CD4-positive, alpha-beta T cell treated with Interferon alpha-2 for 1 hour (primary cell): ENCODE results near the gene SHC3.

Source experiments
- DNase-seq, 2 donors: peaks; one replicate each; pipeline ENCODE4 v3.0.0-alpha.2; 2020 to 2022

SHC3 gene

DNA sequence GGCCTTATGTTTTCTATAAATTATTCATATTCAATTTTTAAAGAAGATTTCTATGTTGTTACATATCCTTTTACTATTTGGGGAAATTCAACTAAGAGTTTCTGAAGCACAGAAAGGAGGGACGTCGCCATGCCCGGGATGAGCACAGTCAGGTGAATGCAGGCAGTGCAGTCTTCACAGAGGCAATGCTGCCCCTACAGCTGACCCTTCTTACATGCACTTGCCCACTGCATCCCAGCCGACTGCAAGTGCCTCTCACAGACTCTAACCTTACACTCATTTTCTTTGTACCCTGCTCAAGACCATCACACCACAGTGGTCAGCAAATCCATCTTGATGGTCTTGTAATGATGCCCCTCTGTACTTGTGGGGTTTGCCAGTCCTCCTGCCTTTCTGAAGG is 73.8 kb downstream of the SHC3 start:
- DNase-seq = no peak

DNA sequence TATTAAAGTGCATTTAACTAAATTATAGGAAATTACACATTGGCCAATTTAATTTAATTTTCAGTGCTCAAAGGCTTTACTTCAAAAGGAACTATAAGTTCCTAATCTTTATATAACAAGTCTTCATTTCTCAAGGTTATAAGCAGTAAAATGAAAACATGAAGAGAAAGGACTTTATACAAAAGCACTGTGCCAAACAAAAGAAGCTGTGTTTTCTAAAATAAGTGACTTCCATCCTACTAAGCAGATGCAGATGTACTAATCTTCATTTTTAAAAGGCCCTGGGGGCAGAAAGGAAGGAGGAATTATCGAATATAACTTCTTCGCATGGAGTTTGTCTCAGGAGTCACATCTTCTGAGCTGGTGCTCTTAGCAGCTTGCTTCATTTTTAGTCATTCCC is 81.4 kb downstream of the SHC3 start:
- no peak for DNase-seq

DNA sequence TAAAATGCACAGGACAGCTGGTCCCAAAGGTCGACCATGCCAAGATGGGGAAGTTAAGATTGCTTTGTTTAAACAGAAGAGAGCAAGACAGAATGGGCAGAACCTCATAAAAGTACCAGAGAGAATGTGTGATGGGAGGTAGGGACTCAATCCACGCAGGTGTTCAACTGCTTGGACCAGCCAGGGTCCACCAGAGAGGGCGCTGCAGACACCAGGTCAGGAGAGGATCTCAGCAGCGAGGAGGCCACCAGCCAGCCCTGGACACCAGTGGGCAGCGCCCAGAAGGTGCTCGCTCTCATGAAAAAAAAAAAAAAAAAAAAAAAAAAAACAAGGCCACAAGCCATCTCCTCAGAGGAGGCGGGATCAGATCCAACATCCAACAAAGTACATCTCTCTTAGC is 81.8 kb downstream of the SHC3 start:
- no peak for DNase-seq

DNA sequence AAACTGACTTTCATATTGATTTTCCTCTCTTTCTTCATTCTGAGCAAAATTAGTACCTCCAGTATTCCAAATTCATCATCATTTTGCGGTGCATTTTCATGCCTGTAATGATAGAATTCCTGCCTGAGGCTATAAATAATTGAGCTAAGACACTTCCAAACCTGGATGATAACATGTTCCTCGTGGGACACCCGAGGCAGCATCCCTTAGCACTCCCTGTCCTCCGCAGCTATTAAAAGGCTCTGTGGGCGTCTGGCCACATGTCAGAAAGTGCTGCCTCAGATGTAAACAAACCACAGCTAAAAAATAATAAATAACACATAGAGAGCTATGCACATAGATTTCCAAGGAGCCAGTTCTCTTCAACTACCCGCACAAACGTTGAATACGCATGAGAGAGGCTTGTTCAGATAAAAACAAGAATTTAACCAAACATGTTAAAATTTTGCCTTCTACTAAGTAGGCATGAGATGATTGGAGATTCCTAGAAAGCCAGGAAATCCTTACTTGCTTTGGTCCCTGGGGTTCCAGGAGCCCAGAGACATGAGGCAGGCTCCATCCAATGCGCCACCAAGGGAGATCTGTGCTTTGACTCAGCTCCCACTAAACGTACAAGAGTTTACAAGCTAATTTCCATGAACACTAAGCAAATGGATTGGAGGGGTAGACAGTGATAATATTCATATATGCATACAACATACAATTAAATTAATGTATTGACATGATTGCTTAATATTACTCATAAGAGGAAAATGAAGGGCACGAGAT is 82.7 kb downstream of the SHC3 start:
- no peak for DNase-seq

DNA sequence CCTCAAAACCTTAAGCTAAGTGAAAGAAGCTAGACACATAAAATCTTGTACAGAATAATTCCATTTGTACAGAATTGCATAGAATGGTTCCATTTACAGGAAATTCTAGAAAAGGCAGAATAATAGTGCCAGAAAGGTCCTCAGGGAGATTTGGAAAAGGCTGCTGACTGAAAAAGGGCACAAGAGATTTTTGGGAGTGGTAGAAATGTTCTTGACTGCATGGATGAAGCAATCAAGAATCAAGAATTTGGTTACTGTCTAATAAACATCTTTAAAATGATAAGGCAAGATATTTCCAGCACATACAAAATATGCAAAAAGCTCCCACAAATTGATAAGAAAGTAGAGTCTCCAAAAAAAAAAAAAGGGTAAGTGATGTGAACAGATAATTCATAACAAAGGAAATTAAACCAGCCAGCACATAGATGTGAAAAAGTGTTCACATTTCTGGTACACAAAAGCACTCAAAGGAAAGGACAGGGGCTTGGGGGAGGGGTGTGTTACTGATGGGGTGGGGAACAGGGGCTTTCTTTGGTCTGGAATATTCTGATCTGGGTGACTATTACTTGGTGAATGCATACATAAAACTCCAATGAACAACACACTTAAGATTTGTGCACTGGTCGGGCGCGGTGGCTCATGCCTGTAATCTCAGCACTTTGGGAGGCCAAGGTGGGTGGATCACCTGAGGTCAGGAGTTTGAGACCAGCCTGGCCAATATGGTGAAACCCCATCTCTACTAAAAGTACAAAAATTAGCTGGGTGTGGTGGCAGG is 85.2 kb downstream of the SHC3 start:
- DNase-seq = no peak

DNA sequence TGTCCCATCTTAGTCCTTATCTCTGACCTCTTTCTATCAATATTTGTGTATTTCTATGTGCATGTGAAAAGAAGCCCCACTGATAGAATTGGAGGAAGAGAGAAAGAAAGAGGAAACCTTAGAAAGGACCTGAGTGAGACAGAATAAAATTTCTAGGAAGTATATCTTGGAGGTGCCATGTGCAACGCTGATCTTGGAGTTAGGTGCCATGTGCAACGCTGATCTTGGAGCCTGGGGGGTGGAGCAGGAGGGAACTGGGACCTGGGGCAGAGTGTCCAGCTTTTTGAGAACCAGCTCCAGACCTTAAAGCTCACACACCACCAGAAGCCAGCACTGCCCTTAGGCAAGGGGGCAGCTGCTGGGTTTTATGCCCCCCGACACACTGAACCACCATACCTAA is 89.4 kb downstream of the SHC3 start:
- DNase-seq = no peak

DNA sequence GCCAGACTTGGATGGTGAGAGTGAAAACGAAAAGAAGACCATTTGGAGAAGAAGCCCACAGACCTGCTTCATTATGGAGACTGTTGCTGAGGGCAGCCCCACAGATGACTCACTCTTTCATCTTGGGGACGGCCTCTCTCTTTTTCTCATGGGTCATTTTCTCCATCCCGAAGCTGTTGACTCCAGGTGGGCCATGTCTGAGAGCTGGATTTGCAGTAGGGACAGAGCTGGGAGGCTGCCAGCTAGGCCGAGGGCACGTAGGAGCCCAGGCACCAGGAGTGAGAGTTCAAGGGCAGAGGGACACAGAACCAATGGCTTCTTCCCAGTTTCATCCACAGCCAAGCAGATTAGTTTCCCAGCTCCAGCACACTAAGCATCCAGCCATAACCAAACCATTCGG is 95.0 kb downstream of the SHC3 start:
- DNase-seq = no peak

DNA sequence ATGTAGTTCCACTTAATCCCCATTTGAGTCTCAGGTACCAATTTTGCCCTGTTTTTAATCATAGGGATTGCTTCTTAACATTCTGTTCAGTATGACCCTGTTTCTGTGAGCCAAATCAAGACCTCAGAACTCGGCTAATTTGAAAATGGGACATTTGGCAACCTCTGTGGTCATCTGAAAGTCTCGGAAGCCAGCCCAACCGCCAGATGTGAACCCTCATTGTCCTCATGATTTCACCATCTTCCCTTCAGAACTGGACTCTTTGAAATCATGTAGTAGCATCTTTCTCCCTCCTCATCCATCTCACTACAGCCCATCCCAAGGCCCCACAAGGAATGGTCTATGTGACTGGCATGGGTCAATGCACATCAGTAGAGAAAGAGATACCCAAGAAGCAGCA is 98.4 kb downstream of the SHC3 start:
- DNase-seq = no peak

DNA sequence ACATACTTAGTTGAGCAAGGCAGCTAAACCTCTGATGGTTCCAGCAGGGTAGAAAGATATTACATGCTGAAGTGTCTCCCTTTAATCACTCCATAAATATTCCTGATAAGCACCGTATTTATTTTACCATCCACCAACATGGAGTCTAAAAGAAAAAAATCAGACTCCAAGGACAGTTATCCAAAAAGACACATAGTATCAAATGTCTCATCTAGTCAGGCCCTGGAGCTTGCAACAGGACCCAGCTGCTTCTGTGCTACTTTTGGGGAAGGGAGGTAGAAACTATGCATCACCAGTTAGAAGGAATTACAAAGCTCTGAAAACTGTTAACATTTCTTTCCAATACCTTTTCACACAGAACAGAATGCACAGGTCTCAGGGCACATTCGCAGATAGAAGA is 99.2 kb downstream of the SHC3 start:
- no peak for DNase-seq

DNA sequence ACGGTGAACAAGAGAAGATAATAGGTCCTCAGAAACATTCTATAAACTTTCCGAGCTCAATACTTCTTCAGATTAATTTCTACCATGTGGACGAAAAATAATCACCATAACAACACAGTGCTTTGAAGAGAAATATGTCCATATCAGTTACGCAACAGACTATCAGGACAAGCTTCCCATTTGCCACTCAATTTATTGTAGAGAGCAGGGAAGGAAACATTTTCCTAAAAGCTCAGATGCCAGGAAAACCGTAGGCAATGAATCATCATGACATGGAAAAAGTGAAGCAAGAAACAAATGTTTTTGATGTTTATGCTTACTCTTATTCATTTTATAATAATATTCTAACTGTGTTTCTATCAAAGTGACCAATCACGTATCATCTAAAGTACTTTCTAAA is 99.8 kb downstream of the SHC3 start:
- DNase-seq = no peak

DNA sequence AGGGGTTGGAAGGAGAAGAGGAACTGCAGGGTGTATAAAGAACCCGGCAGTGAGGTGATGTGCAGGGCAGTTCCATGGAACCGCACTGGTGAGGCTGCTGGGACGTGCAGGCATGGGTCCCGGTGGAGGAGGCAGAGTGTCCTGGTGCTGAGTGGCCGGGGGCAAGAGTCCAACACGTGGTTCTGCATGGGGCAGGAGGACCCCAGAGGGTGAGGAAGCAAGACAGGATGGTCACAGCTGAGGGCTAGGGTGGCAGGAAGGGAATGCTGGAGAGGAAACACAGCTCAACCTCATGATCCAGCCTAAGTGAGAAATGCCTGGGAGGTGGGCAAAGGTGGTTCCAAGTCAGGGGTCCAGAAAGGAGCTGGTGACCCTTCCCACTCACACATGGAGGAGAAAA is 100.2 kb downstream of the SHC3 start:
- DNase-seq = no peak

DNA sequence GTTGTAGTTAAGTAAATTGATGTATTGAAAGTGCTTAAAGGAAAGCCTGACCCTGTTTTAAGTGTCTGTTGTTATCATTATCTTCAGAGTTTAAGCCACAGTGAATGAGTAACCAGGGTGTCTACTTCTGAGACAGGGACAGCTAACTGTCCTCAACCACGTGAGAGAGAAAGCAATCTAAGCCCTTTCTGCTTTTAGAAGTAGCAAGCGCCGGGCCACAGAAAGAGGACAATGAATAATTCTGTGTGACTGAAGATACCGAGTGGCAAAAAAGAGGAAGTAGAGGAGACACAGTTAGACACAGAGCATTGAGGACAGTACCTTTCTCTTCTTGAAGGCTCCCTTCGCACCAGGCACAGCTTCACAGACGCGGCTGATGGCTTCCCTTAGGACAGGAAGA is 101.1 kb downstream of the SHC3 start:
- DNase-seq = no peak

DNA sequence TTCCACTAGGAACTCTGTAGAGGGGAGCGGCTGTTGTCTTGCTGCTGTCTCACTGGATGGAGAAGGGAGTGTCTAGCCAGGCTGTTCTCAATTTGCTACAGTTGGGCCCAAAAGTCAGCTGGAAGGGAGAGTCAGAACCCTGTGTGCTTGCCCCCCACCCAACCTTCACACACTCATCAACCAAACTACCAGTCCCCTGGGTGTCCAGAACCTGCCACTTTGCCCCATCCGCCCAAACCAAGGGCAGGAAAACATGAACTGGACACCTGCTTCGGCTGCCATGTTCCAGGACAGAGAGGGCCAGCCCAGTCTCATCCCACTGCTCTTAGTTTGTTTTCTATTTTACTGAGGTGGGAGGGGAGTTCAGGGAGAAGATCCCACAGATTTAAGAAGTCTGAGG is 105.2 kb downstream of the SHC3 start:
- no peak for DNase-seq

DNA sequence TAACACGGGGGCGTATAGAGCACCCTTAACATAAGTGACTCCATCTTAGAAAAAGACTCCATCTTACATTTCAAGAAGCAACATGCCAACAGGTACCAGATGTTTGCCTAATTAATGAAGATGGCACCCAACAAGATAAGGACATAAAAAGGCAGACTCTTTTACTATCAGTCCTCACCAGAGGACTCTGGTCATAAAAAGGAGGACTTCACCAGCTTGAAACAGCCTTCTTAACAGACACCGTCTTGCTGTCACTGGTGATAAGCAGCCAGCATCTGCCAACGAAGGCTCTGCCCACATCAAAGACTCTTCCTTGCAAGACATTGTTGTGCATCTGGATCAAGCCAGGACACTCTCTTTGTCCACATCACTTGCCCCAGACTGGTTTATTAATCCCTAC is 107.0 kb downstream of the SHC3 start:
- DNase-seq = no peak

DNA sequence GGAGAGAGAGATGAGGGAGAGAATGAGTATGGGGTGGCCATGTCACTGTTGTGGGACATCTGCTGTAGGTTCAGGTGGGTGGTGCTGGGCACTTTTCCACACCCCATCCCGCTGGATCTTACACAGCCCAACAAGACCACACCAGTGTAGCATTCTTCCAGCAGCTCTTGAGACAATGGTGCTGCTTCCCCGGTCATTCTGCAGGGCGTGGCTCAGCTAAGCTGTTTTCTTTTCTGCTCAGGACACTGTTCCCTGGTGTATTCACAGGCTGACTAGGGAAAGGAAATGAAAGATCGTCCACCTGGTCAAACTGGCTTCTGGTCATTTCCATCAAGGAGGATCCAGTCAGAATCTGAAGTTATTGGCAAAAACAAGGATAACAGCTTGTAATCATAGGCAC is 111.8 kb downstream of the SHC3 start:
- DNase-seq = no peak

DNA sequence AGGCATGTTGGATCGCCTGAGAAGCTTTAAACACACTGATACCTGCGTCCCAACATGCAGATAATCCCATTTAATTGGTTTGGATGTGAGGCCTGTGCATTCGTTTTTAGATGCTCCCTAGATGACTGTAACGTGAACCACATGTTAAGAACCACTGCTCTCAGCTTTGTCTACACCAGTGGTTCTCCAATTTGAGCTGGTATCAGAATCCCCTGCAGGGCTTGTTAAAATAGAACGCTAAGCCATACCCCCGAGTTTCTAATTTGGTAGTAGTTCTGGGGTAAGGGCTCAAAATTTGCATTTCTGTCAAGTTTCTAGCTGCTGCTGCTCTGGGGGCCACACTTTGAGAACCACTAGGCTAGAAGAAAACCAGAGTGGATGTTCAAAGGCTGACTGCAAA is 112.7 kb downstream of the SHC3 start:
- no peak for DNase-seq

DNA sequence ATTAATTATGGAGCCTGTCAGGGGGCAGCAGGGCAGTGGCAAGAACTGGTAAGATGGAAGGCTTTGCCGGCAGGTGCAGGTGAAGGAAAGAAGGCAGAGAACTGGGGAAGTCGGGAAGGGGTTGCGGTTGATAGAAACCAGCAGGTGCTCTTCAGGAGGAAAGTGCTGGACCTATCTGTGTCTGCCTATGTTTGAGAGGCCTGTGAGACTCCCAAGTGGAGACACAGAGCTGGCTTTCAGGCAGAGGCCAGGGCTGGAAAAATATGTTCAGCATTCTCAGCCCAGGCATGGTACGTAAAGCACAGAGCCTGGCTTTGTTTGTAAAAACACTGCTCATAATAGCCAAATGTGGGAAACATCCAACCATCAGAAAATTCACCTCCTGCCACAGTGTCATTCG is 117.8 kb downstream of the SHC3 start:
- no peak for DNase-seq

DNA sequence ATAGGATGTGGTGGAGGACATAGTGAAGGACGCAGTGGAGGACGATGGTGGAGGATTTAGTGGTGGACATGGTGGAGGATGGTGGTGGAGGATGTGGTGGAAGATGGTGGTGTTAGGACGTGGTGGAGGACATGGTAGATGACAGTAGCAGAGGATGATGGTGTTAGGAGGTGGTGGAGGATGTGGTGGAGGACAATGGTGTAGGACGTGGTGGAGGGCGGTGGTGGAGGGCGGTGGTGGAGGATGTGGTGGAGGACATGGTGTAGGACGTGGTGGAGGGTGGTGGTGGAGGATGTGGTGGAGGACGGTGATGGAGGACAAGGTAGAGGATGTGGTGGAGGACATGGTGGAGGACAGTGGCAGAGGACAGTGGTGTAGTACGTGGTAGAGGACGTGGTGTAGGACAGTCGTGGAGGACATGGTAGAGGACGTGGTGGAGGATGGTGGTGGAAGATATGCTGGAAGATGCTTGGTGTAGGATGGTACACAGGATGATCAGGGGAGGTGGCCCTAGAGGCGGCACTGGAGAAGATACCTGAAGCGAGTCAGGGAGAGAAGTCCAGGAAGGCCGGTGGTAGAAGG is 118.6 kb downstream of the SHC3 start:
- DNase-seq = no peak

DNA sequence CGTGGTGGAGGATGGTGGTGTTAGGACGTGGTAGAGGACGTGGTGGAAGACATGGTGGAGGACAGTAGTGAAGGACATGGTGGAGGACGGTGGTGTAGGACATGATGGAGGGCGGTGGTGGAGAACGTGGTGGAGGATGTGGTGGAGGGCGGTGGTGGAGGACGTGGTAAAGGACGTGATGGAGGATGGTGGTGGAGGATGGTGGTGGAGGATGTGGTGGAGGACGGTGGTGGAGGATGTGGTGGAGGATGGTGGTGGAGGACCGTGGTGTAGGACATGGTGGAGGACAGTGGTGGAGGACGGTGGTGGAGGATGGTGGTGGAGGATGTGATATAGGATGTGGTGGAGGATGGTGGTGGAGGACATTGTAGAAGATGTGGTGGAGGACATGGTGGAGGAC is 119.7 kb downstream of the SHC3 start:
- DNase-seq = no peak

DNA sequence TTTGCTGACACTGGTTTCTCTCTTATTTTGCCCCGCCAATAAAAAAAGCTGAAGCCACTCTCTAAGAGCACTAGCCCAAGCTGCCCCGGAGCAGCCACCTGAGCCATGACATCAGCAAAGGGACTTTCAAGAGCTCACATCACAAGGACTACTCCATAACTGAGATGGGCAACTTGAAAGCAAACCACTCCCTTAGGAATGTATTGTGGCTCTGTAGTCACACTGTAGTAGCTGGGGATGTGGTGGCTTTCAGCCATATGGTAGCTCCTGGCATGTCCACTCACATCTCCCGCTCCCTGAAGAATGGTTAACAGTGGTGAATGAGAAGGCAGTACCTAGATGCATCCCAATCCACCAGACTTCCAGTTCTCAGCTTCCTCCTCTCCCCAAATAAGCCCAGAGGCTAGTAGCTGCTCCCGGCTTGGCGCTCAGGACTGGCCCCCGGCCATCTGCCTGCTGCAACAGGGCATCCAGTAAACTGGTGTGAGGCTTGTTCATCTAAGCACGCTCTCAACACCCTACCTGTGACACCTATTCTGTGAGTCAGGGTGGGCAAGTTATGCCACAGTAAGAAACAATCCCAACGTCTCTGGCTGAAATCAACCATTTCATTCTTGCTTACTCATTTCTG is 123.6 kb downstream of the SHC3 start:
- no peak for DNase-seq

DNA sequence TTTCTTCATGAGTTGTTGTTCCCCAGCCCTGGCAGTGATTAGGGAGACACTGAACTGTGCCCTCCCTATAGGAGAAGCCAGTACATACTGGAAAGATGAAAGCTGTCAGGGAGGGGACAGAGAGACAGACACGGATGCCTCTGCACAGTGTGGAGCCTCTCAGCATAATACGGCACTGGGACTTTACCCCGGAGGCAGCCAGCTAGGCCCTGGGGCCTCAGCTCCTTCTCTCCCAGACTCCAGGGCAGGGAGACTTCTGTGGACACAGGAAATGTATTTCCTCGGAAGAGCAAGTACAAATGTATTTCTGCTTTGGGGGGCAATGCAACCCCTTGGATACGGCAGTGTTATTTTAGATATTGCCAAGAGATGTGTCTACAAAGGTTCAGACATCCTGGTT is 125.3 kb downstream of the SHC3 start:
- DNase-seq = no peak

DNA sequence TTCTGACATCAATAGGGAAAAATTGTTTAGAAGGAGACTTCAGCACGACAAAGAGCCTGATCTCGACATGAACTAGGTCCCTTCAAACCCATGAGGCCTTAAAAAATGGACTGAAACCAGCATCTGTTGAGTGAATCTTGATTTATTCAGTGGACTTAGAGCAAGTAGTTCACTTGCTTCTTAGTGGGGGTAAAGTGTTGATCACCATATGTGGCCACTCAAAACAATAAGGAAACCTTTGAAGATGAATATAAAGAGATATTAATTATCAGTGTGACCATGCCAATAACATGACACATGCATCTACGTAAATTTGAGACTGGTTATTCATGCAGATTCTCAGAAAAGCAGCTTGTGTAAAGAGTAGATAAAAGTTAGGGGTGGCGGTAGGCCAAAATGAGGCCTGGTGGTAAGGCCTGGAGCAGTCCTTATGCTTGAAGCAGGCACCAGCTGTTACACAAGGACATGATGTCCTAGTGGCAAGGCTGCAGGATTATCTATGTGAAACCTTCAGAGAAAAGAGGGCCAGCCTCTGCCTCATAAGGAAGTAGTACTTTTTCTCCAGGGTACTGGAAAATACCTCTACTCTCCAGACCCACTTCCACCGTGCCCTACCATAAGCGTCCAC is 126.0 kb downstream of the SHC3 start:
- no peak for DNase-seq

DNA sequence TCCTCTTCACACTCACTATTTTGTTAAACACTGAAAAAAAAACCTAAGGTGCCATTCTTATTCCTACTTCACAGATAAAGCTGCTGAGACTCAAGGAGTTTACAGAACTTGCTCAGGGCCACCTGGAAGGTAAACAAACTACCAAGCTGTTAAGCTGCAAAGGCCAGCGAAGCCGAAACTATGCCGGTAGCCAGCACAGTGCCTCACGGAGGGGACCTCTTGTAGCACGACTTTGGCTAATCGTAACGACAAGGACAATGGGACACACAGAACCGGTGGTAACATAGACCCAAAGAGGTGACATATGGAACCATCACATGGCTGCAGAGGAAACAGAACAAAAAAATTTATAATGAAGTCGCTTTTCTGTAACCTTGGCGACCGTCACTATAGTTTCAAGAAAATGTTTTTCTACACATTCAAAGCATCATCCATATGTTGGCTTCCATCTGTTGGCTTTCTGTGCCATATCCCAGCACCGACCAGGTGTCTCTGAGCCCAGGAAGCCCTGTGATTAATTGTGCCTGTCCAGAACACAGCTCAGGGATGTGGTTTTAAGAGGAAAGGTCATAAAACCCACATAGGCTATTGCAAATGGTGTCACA is 127.1 kb downstream of the SHC3 start:
- no peak for DNase-seq
